ENCODE results near the gene BCS1L. TPM values are rescaled to one million over a fixed set of nuclear protein-coding genes. Genes with fewer than 3 reads are reported as not detected.
A peak's percentile ranks its signal among the peaks of the same experiment; 100 is the strongest.

Gene BCS1L
- total and polyA plus RNA-seq, 2 of the 13 experiments (the other 11 are each of a cell fraction or from before 2014, with no cell fraction given): 48.9 to 76.0 TPM

DNA sequence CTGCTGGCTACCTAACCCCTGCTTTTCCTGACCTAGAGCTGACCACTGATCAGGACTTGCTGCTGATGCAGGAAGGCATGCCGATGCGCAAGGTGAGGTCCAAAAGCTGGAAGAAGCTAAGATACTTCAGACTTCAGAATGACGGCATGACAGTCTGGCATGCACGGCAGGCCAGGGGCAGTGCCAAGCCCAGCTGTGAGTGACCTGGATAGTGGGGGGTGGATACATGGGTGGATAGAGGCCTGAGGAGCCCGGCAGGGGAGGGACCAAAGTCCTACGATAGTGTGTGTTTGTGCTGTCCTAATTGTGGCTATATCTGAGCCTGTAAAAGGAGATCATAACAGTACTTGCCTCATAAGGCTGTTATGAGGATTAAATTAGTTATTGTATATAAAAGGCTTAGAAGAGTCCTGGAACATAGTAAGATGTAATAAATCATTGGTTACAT lies 43.6 kb upstream of the BCS1L start (continued):
- TF ChIP-seq ZNF569 (CRISPR knock-in tag; IDR thresholded peaks at IDR 0.05; ENCODE audit: borderline replicate concordance): no peak
- TF ChIP-seq, protein P1, sequence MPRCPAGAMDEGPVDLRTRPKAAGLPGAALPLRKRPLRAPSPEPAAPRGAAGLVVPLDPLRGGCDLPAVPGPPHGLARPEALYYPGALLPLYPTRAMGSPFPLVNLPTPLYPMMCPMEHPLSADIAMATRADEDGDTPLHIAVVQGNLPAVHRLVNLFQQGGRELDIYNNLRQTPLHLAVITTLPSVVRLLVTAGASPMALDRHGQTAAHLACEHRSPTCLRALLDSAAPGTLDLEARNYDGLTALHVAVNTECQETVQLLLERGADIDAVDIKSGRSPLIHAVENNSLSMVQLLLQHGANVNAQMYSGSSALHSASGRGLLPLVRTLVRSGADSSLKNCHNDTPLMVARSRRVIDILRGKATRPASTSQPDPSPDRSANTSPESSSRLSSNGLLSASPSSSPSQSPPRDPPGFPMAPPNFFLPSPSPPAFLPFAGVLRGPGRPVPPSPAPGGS (CRISPR knock-in tag; IDR thresholded peaks at IDR 0.05): no peak
- no peak for TF ChIP-seq ZNF781 (CRISPR knock-in tag; IDR thresholded peaks at IDR 0.05; ENCODE audit: borderline replicate concordance, not compliant biosample characterization)
- no peak for TF ChIP-seq KLF12 (CRISPR knock-in tag; IDR thresholded peaks at IDR 0.05; ENCODE audit: borderline replicate concordance)
- no peak for TF ChIP-seq JUND (CRISPR knock-in tag; IDR thresholded peaks at IDR 0.05)
- no peak for TF ChIP-seq ZSCAN30 (CRISPR knock-in tag; IDR thresholded peaks at IDR 0.05)
- TF ChIP-seq CHCHD3 (CRISPR knock-in tag; IDR thresholded peaks at IDR 0.05): no peak
- TF ChIP-seq ZNF10 (CRISPR knock-in tag; IDR thresholded peaks at IDR 0.05; ENCODE audit: borderline replicate concordance, low read depth): no peak
- TF ChIP-seq, protein P2, sequence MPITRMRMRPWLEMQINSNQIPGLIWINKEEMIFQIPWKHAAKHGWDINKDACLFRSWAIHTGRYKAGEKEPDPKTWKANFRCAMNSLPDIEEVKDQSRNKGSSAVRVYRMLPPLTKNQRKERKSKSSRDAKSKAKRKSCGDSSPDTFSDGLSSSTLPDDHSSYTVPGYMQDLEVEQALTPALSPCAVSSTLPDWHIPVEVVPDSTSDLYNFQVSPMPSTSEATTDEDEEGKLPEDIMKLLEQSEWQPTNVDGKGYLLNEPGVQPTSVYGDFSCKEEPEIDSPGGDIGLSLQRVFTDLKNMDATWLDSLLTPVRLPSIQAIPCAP (CRISPR knock-in tag; IDR thresholded peaks at IDR 0.05; ENCODE audit: low read depth): no peak
- TF ChIP-seq RXRA (CRISPR knock-in tag; IDR thresholded peaks at IDR 0.05): no peak
- TF ChIP-seq ZMAT3 (CRISPR knock-in tag; conservative IDR thresholded peaks at IDR 0.05): no peak
- TF ChIP-seq HNRNPL (IDR thresholded peaks at IDR 0.05; ENCODE audit: low read depth, low read length): peak; percentile 88
- TF ChIP-seq ZNF34 (CRISPR knock-in tag; IDR thresholded peaks at IDR 0.05; ENCODE audit: borderline replicate concordance): no peak
- TF ChIP-seq FOSL2 (CRISPR knock-in tag; IDR thresholded peaks at IDR 0.05): 0 out of 2 replicates have a peak, but pooled peaks have one; percentile 6
- TF ChIP-seq SCMH1 (CRISPR knock-in tag; IDR thresholded peaks at IDR 0.05; ENCODE audit: borderline replicate concordance): no peak
- TF ChIP-seq, protein P3, sequence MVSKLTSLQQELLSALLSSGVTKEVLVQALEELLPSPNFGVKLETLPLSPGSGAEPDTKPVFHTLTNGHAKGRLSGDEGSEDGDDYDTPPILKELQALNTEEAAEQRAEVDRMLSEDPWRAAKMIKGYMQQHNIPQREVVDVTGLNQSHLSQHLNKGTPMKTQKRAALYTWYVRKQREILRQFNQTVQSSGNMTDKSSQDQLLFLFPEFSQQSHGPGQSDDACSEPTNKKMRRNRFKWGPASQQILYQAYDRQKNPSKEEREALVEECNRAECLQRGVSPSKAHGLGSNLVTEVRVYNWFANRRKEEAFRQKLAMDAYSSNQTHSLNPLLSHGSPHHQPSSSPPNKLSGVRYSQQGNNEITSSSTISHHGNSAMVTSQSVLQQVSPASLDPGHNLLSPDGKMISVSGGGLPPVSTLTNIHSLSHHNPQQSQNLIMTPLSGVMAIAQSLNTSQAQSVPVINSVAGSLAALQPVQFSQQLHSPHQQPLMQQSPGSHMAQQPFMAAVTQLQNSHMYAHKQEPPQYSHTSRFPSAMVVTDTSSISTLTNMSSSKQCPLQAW (CRISPR knock-in tag; IDR thresholded peaks at IDR 0.05): 0 out of 2 replicates have a peak, but pooled peaks have one; percentile 36
- no peak for TF ChIP-seq CREB1 (IDR thresholded peaks at IDR 0.05)
- no peak for TF ChIP-seq CREB1 (CRISPR knock-in tag; IDR thresholded peaks at IDR 0.05)
- TF ChIP-seq ZNF44 (CRISPR knock-in tag; IDR thresholded peaks at IDR 0.05): no peak
- no peak for TF ChIP-seq ZNF709 (CRISPR knock-in tag; IDR thresholded peaks at IDR 0.05)
- no peak for TF ChIP-seq HNRNPK (IDR thresholded peaks at IDR 0.05; ENCODE audit: low read depth, low read length, poor library complexity, severe bottlenecking)
- peak; percentile 65; the same call in 1 of the 2 replicates for TF ChIP-seq TFAP4 (IDR thresholded peaks at IDR 0.05; ENCODE audit: borderline replicate concordance, low read depth)
- TF ChIP-seq, protein P4, sequence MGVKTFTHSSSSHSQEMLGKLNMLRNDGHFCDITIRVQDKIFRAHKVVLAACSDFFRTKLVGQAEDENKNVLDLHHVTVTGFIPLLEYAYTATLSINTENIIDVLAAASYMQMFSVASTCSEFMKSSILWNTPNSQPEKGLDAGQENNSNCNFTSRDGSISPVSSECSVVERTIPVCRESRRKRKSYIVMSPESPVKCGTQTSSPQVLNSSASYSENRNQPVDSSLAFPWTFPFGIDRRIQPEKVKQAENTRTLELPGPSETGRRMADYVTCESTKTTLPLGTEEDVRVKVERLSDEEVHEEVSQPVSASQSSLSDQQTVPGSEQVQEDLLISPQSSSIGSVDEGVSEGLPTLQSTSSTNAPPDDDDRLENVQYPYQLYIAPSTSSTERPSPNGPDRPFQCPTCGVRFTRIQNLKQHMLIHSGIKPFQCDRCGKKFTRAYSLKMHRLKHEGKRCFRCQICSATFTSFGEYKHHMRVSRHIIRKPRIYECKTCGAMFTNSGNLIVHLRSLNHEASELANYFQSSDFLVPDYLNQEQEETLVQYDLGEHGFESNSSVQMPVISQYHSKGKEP (CRISPR knock-in tag; IDR thresholded peaks at IDR 0.05): no peak

Measured in HepG2 (cell line).